ENCODE measurements around the gene CACNA2D1.

CACNA2D1 gene

GRCh38 chr7:82264783-82265305, 178.7 kb downstream of the CACNA2D1 start:
- no peak for DNase-seq (ENCODE audit: low read depth)
- TF ChIP-seq CTCF (IDR thresholded peaks at IDR 0.05; ENCODE audit: control insufficient read depth, insufficient read depth, low read depth, low read length, missing control alignments): no peak
- H3K4me3 ChIP-seq (ENCODE audit: control insufficient read depth, low read depth, low read length): no peak overlapping the region

- no peak for DNase-seq (ENCODE audit: low read depth)
- no peak overlapping the region for H3K4me3 ChIP-seq (ENCODE audit: control insufficient read depth, low read depth, low read length)
- TF ChIP-seq CTCF (IDR thresholded peaks at IDR 0.05; ENCODE audit: control insufficient read depth, insufficient read depth, low read depth, low read length, missing control alignments): no peak
Measured at GRCh38 chr7:82263920-82264782, 179.4 kb downstream of the CACNA2D1 start.

GRCh38 chr7:82258181-82258580, 185.4 kb downstream of the CACNA2D1 start:
- no peak for TF ChIP-seq CTCF (IDR thresholded peaks at IDR 0.05; ENCODE audit: control insufficient read depth, insufficient read depth, low read depth, low read length, missing control alignments)
- no peak overlapping the region for H3K4me3 ChIP-seq (ENCODE audit: control insufficient read depth, low read depth, low read length)
- no peak for DNase-seq (ENCODE audit: low read depth)

GRCh38 chr7:82257118-82257695, 186.4 kb downstream of the CACNA2D1 start:
- DNase-seq (ENCODE audit: low read depth): no peak
- TF ChIP-seq CTCF (IDR thresholded peaks at IDR 0.05; ENCODE audit: control insufficient read depth, insufficient read depth, low read depth, low read length, missing control alignments): no peak
- no peak overlapping the region for H3K4me3 ChIP-seq (ENCODE audit: control insufficient read depth, low read depth, low read length)

GRCh38 chr7:82255706-82256105, 187.9 kb downstream of the CACNA2D1 start:
- no peak for DNase-seq (ENCODE audit: low read depth)

GRCh38 chr7:82250598-82250997, 193.0 kb downstream of the CACNA2D1 start:
- H3K4me3 ChIP-seq (ENCODE audit: control insufficient read depth, low read depth, low read length): no peak overlapping the region
- TF ChIP-seq CTCF (IDR thresholded peaks at IDR 0.05; ENCODE audit: control insufficient read depth, insufficient read depth, low read depth, low read length, missing control alignments): no peak
- no peak for DNase-seq (ENCODE audit: low read depth)

More at GRCh38 chr7:82255706-82256105, 187.9 kb downstream of the CACNA2D1 start:
- no peak overlapping the region for H3K4me3 ChIP-seq (ENCODE audit: control insufficient read depth, low read depth, low read length)
- no peak for TF ChIP-seq CTCF (IDR thresholded peaks at IDR 0.05; ENCODE audit: control insufficient read depth, insufficient read depth, low read depth, low read length, missing control alignments)
